SKM-1 treated with dmso at 0.1 percent for 144 hours (cell line): Measurements from ENCODE around the gene NREP.

ENCODE experiments used
- DNase-seq: peaks from one replicate; lab custom pipeline; 2025; ENCODE audit not compliant: unreplicated experiment; lab: John Stamatoyannopoulos, UW

The NREP gene

DNA sequence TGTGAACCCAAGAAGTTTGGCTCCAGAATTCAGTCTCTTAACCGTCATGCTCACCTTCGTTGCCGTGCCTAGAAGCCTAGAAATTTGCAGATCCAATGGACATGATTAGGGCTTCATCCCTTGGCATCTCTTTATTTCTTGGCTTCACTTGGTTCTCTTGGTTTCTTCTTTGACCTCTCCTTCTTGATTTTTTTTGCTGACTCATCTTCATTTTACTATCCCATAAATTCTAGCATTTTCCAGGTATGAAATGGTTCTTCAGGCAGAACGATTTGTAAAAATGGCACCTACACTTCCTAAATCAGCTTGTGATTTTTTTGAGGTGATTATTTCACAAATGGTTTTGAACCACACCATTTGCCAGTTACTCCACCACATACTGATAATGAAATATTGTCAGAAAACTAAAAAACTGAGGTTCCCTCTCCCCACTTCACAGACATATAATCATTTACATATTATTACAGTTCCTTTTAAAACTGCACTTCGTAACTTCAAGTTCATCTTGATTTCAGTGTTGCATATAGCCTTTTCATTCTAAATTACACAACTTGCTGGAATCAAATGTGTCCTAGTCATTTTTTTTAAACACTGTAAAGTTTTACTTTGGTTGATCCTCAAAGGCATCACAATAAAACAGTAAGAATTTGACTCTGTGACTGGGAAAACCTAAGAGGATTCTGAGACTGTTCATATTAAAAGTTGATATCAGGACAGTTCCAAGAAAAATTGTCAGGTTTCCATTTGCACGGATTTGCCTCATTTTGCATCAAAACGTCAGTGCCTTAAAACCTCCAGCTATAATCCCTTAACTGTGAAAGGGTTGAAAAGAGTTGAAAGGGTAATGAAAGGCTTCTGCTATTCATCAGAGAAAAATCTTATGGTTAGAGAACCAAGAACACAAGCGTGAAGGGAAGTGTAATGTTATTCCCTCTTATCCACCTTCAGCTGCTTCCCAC lies 8.9 kb upstream of the NREP start:
- no peak for DNase-seq

DNA sequence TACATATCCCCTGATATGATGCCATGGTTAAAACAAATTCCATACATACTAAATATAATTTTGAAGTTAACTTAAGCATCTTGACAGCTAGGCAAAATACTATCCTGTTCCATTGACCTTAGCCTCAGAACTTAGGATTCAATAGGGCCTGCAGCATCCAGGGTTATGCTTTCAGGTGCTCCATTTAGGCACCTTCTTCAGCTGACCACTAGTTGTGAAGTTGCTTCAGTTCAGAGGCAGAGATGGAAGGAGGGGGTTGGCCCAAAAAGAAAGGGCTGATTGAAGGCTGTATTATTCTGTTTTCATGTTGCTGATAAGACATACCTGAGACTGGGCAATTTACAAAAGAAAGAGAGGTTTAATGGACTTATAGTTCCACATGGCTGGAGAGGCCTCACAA lies 7.0 kb upstream of the NREP start:
- DNase-seq: no peak

DNA sequence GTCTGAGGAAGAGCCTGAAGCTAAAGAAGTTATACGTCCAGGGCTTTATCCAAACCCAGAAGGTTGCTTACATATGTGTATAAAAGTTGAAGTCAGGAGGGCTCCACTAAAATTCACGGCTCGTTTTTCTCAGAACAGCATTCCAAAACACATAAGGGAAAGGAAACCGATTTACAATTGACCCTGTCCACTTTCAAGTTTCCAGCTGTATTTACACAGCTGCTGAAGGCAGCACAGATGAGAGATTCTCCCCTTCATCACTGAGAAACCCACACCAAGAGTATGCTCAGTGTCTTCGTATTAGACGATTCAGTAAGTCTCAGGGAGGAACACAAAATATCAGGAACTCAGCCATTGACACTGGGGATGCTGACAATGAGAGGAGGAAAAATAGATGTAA lies 5.9 kb upstream of the NREP start:
- no peak for DNase-seq

GRCh38 chr5:111758284-111758628 lies 1.3 kb upstream of the NREP start:
- no peak for DNase-seq

GRCh38 chr5:111757355-111758283 lies 625 bp upstream of the NREP start:
- peak; percentile 86 for DNase-seq

DNA sequence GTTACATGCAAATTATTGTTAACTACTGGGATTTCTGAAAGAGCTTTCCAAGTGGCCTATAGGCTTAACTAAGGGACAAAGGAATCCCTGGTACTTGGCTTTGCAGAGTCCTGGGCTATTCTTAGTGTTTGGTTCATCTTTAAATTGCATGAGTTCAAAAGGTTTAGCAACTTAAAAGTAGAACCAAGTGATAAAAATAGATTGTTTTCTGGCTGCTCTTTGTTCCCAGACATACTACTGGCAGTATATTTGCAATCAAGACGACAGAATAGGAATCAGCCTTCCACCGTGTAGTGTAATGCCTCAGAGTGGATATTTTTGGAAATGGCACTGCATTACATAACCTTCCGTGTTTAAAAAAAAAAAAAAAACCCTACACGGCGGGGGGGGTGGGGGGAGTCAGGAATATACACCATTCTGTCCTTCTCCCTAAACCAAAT lies 1.0 kb downstream of the NREP start:
- peak; percentile 29 for DNase-seq

DNA sequence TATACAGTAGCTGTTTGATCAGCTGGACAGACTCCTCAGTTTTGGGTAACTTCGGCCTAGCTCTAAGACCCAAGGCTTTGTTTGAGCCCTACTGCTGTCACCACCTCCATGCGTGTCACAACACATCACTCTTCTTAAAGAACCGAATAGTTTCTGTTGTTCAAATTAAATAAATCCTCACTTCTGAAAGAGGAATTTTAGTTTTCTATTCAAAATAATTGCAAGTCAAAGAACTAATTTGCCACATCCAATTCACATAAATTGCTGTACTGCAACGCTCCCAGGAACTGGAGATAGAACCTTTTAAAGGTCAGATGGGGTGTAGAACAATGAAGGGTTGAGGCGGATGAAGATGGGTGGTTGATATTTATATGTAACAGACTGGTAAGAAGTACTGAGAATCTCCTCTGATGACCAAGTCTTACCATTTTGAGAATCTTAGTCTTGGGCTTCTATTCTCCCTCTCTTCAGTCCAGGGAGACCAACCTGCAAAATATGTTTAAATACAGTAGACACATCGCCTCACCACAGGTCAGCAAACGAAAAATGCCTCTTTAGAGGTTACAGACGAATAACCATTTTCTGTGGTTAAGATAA lies 1.6 kb downstream of the NREP start:
- no peak for DNase-seq

GRCh38 chr5:111753884-111754589 lies 3.0 kb downstream of the NREP start:
- no peak for DNase-seq

DNA sequence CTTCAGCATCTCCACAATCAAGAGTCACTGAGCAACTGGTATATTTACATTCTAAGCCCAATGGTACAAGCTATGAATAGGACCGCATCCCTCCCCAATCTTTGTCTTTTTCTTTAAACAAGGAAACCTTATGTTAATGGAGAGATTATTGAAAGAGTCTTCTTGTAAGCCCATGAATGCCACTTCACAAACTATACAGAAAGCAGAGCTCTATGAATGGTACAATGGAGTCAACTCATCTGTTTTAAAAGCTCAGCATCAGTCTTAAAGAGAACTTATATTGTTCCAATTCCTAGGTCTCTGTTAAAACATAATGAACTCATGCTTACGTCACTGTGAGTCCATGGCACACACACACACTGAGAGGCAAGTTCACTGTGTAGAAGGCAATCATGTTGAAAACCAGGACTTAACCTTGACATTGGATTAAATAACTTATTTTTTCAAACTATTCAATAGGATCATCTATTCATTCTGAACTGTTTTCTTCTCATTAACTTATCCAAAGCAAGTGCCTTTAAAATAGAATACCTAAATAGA lies 4.5 kb downstream of the NREP start:
- DNase-seq: no peak

GRCh38 chr5:111749303-111750026 lies 7.5 kb downstream of the NREP start:
- DNase-seq: no peak

GRCh38 chr5:111748304-111748763 lies 8.7 kb downstream of the NREP start:
- DNase-seq: no peak

DNA sequence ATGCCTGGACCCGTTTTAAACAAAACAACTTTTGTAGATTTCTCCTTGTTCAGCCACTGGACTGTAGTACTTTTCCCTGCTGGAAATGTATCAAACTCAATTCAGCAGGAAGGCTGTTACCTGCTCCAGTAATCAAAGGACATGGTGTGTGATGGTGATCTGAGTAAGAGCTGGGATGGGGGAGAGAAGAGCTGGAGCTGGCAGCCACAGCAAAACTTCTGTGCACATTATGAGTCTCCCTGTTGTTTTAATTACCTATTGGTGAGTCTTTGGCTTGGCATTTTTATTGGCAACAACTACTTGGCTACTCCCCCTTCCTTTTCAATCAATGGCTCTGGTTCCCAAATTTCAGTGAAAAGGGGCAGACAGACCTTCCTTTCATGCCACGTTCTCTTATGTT lies 9.7 kb downstream of the NREP start:
- no peak for DNase-seq

DNA sequence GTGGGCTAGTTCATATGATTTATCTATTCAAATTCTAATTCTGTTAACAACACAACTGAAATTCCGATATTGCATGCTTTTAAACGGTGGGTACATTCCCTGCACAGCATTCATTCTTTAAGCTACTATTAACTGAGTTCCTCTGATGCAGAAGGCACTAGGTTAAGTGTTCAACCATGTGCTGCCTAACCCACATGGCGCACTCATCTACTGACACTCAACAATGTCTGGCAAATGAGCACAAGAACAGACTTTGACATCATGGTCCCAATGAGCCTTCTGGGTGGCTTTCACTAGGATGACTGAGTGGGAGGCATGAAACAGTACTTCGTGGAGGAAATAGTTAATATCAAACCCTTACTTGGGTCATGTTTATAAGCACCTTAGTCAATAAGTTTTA lies 10.2 kb downstream of the NREP start:
- no peak for DNase-seq

DNA sequence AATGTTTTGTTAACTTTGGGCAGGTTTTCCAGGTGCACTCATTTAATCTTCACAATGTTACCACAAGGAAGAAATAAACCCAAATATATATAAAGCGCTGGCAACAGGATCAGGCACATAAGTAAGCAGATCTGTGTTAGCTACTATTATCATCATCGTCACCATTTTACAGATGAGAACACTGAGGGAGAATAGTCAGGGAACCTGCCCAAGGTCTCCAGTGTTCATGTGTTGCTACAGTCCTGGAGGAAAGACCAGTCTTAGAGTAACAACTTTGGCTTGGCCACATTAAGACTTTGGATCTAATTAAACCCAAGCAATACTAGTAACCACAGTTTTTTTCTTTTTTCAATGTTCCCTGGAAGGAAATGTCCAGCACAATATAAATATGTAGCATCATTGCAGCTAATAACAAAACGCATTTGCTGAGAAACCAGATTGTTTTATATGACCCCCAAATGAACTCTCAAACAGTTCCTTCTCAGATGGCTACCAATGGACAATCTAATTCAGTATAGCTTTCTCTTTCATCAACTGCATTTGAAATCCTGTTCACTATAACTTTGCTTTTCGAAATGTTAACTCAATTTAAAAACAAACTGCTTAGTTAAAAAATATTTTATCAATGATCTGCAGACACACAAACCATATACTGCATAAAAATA lies 11.8 kb downstream of the NREP start:
- no peak for DNase-seq

DNA sequence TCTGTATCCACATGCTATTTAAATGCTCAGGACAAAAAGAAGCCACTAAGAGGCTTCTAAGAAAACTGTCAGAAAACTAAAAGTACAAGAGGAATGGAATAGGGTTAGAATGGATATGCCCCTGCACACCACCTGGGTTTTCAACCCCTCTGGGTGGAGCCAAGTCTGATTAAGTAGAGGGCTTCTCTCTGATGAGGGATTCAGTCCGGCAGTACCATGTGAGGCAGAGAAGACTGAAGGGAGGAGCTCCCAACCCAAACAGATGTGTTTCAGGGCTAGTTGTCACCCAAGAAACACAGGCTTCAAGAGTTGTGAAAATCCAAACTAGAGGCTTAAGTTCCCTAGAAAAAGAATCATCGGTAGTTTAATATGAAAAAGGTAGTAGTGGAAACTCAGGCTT lies 12.5 kb downstream of the NREP start:
- DNase-seq: no peak

DNA sequence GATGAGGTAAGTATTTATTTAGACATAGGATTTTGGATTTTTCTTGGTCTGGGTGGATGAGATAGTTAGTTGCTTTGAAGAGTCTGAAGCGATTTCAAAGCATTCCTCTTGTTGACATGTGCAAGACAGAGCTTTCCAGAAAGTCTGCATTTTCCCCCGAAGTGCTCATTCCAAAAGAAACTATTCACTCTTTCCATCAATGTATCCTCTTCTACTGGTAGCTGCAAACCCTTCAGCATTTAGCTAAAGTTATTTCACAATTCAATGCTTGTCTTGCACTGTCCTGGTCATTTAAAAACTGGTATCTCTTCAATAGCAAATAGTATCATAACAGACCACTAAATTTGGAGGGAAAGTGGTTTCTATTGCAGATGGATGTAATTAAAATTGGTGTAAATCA lies 13.0 kb downstream of the NREP start:
- no peak for DNase-seq

GRCh38 chr5:111743512-111743911 lies 13.5 kb downstream of the NREP start:
- no peak for DNase-seq

- DNase-seq: no peak
Measured at GRCh38 chr5:111742177-111742994, 14.6 kb downstream of the NREP start.
